H1 (cell line): Measurements from ENCODE around the gene POLN. TPM values are rescaled to one million over a fixed set of nuclear protein-coding genes. Genes with fewer than 3 reads are reported as not detected.

Experiments
- CBX5 ChIP-seq: fragments of 300-800, 300-1000 bp; sonication (generic); IDR thresholded peaks from 2 replicates; pipeline ENCODE4 v1.7.1; 2016; ENCODE audit warnings: antibody characterized with exemption, low read length, low read depth
- HDAC2 ChIP-seq, 2 experiments: fragments of 300-600 bp in 1 of 2; sonication (generic) in 1 of 2; IDR thresholded peaks; 2 replicates each; pipeline ENCODE4 v1.6.1; 2011 to 2012; ENCODE audit warnings: low read depth in 2 of 2, low read length in 2 of 2, mild to moderate bottlenecking in 2 of 2, moderate library complexity in 2 of 2, borderline replicate concordance in 1 of 2, inconsistent platforms in 1 of 2
- NANOG ChIP-seq: IDR thresholded peaks from 2 replicates; pipeline ENCODE4 v1.6.1; 2011; ENCODE audit warnings: low read length, low read depth, mild to moderate bottlenecking, inconsistent platforms; ENCODE audit not compliant: insufficient read depth, poor library complexity, severe bottlenecking
- SAP30 ChIP-seq: fragments of 300-600 bp; sonication (generic); IDR thresholded peaks from 2 replicates; pipeline ENCODE4 v1.7.1; 2012; ENCODE audit warnings: low read length, moderate library complexity, mild to moderate bottlenecking, inconsistent platforms; ENCODE audit not compliant: insufficient read depth, insufficient replicate concordance
- YY1 ChIP-seq: IDR thresholded peaks from 2 replicates; pipeline ENCODE4 v1.6.1; 2011; ENCODE audit warnings: low read depth, mild to moderate bottlenecking, low read length
- polyA plus RNA-seq, 7 experiments: library from polyadenylated mRNA; depleted of rRNA in 3 of 7; stranded (reverse) in 5 of 7; unstranded in 2 of 7; fragments of >200 nt in 5 of 7; fragments of 200-250 nt in 2 of 7; gene quantifications; 1 replicate in 5 of 7; 2 replicates in 1 of 7; 4 replicates in 1 of 7; pipeline versions ENCODE4 v1.2.1 to v1.2.3, GENCODE V29; 2011 to 2013; ENCODE audit warnings: missing spikeins in 2 of 7, mixed read lengths in 2 of 7
- total RNA-seq: library from RNA; stranded (reverse); fragmentation: NEBNext Ultra II Directional; extraction: Animal tissue kit (Norgen Biotek cat#: 25700); gene quantifications from 2 replicates; pipeline ENCODE4 v1.2.1, GENCODE V29; 2021

The POLN gene
- total and polyA plus RNA-seq, 2 of the 8 experiments (the other 6 are each of a cell fraction or from before 2014, with no cell fraction given) = 0.98 to 1.5 TPM

DNA sequence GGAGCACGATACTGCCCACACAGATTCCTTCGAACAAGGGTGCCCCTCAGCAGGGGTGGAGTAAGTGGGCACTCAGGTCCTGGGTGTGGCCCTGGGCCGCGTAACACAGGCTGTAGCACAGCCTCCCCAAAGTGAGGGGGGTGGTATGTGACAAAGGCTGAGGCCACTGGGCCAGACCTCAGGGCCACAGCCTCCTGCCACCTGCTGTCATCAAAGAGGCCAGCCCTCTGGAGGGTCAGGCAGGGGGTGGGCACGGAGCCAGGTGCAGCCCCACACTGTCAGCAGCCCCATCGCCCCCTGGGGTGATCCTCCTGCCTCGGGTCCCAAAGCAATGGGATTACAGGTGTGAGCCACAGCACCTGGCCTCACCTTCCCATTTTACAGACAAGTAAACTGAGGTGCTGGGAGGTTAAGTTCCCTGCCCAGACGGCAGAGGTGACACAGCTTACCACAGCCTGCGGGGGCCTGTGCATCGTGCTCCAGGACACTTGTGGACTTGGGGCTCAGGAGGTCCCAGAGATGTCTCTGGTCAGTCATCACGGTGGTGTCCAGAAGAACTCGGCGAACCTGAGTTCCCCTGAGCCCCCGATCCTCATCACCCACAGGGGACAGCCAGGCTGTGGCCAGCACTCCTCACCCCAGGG, 47.5 kb upstream of the POLN start (continued):
- TF ChIP-seq HDAC2 (IDR thresholded peaks at IDR 0.05; ENCODE audit: borderline replicate concordance in 1 of 2, low read depth in 2 of 2, low read length in 2 of 2) (no peak), NANOG (no peak), CBX5 (no peak), YY1 (no peak), SAP30 (no peak)
